ENCODE results near the gene NRAS.

The NRAS gene

DNA sequence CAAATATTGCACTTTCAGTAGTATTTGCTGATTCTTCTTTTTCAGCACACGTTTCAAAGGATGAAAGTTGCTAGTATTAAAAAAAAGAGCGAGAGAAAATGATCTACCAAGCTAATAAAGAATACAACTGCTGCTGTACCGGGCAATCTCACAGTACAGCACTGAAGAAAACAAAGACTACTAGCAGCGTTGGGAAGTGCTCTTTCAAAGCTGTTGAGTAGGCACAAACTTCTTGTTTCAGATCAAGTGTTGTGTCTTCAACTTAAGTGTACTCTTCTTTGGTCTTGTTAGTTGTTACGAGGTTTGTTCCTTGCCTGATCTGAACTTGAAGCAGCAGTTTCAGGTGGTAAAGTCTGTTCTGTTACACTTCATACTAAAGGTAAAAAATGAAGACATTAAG, 33.3 kb upstream of the NRAS start:
- Histone ChIP-seq H3K9me3 (replicated peaks; ENCODE audit: low read length) (no peaks in the 10 kb centered on the region), H3K4me1 (ENCODE audit: control insufficient read depth, insufficient read depth, low read length) (peaks cover 34% of the 10 kb centered on the region), H3K4me2 (ENCODE audit: low read length) (no peak overlapping the region), H3K9ac (ENCODE audit: low read depth, low read length) (no peak overlapping the region), H3K27me3 (ENCODE audit: control insufficient read depth, insufficient read depth, low read length) (no peaks in the 10 kb centered on the region), H3K4me3 (ENCODE audit: low read length) (no peak overlapping the region), H3K36me3 (ENCODE audit: insufficient read depth, low read length) (peaks cover 46% of the 10 kb centered on the region)

DNA sequence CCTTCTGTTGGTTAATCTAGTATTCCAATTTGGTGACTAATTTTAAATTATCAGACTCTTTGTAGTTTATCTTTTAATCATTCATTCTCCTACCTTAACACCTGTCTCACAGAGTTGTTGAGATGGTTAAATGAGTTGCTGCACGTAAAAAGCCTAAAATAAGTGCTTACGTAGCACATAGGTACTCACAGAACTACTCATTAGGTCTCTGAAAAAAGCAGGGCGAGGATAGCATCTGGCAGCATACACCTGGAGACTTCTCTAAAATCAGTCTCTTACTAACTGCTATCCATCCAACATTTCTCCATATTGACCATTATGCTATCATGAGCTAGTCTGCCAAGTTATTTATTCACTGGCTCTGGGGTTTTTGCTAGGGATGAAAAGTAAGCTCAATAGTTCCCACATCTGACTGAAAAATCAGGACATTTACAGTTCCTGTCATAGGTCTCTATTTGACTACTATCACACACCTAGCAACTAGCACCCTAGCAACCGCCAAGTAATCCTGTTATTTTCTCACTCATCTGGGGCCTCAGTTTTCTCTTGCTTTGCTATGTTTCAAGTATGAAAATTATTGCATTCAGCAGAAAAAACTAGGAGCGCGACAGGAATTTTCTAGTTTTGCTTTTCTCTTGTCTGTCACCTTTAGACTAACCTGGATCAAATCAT, 30.0 kb upstream of the NRAS start:
- Histone ChIP-seq H3K4me3 (ENCODE audit: low read length) (no peak overlapping the region), H3K9ac (ENCODE audit: low read depth, low read length) (no peak overlapping the region), H3K4me1 (ENCODE audit: control insufficient read depth, insufficient read depth, low read length) (peaks cover 15% of the 10 kb centered on the region), H3K36me3 (ENCODE audit: insufficient read depth, low read length) (peaks cover 68% of the 10 kb centered on the region), H3K27me3 (ENCODE audit: control insufficient read depth, insufficient read depth, low read length) (no peaks in the 10 kb centered on the region), H3K9me3 (replicated peaks; ENCODE audit: low read length) (no peaks in the 10 kb centered on the region), H3K4me2 (ENCODE audit: low read length) (no peak overlapping the region)

DNA sequence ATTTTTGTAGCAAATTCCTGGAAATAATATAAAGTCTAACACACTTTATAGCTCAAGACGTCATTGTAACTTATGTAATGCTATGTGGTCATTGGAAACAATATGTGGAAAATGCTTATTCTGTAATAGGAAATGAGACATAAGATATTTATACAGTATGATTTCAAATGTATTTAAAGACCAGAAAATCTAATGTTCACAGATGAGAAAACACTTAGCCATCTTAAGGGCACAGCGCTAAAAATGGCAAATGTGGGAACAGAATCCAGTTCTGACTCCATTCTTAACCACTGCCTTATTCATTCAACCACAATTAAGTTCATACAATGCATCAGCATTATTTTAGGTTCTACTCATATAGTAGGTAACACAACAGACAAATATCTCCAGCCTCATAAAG, 28.7 kb upstream of the NRAS start:
- Histone ChIP-seq H3K4me2 (ENCODE audit: low read length) (no peak overlapping the region), H3K9ac (ENCODE audit: low read depth, low read length) (no peak overlapping the region), H3K4me1 (ENCODE audit: control insufficient read depth, insufficient read depth, low read length) (peaks cover 3% of the 10 kb centered on the region), H3K9me3 (replicated peaks; ENCODE audit: low read length) (no peaks in the 10 kb centered on the region), H3K27me3 (ENCODE audit: control insufficient read depth, insufficient read depth, low read length) (no peaks in the 10 kb centered on the region), H3K36me3 (ENCODE audit: insufficient read depth, low read length) (peaks cover 79% of the 10 kb centered on the region), H3K4me3 (ENCODE audit: low read length) (no peak overlapping the region)

DNA sequence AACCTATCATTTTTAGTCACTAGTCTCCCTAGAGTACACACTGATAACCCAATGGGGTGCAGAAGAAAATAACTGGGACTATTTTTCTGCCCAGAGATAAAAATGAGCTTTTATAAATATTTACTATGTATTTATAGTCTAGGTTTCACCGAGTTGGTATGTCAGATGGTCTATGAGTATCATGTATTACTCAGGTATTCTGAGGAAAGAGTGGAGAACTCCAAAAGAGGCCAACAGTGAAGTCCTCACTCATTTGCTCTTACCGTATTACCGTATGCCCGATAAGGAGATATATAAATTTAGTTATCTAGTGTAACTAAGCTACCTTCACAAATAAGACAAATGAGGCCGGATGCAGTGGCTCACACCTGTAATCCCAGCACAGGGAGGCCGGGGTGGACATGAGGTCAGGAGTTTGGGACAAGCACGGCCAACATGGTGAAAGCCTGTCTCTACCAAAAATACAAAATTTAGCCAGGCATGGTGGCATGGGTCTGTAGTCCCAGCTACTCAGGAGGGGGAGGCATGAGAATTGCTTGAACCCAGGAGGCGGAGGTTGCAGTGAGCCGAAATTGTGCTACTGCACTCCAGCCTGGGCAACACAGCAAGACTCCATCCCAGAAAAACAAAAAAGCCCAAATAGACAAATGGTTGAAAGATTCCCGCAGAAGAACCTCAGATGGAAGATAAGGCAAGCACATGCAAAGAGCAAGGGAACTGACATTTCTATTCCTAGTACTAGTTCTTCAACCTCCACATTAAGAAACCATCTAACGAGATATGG, 25.6 kb upstream of the NRAS start:
- Histone ChIP-seq H3K4me3 (ENCODE audit: low read length) (no peak overlapping the region), H3K36me3 (ENCODE audit: insufficient read depth, low read length) (peaks cover 75% of the 10 kb centered on the region), H3K9ac (ENCODE audit: low read depth, low read length) (no peak overlapping the region), H3K27me3 (ENCODE audit: control insufficient read depth, insufficient read depth, low read length) (no peaks in the 10 kb centered on the region), H3K4me1 (ENCODE audit: control insufficient read depth, insufficient read depth, low read length) (peaks cover 3% of the 10 kb centered on the region), H3K4me2 (ENCODE audit: low read length) (no peak overlapping the region), H3K9me3 (replicated peaks; ENCODE audit: low read length) (no peaks in the 10 kb centered on the region)

DNA sequence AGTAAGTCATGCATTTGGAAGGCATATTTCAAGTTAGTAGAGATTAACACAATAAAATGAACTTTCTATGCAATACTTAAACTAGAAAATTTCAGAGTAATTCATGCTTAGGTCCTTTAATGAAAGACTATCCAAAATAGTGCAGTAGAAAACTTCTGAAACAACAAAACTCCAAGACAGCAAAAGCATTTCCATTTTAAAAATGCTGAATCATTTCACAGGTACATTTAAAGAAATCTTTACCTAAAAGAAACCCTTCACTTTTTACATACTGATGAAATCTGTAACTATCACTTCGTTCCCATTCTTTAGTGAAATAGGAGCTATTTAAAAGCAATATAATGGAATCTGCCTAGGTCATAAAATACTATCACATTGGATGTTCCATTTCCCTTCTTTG, 23.8 kb upstream of the NRAS start:
- no peak overlapping the region for H3K9ac ChIP-seq (ENCODE audit: low read depth, low read length)
- peaks cover 79% of the 10 kb centered on the region for H3K36me3 ChIP-seq (ENCODE audit: insufficient read depth, low read length)
- no peaks in the 10 kb centered on the region for H3K9me3 ChIP-seq (replicated peaks; ENCODE audit: low read length)
- no peaks in the 10 kb centered on the region for H3K27me3 ChIP-seq (ENCODE audit: control insufficient read depth, insufficient read depth, low read length)
- H3K4me1 ChIP-seq (ENCODE audit: control insufficient read depth, insufficient read depth, low read length): no peaks in the 10 kb centered on the region
- no peak overlapping the region for H3K4me3 ChIP-seq (ENCODE audit: low read length)
- H3K4me2 ChIP-seq (ENCODE audit: low read length): no peak overlapping the region

DNA sequence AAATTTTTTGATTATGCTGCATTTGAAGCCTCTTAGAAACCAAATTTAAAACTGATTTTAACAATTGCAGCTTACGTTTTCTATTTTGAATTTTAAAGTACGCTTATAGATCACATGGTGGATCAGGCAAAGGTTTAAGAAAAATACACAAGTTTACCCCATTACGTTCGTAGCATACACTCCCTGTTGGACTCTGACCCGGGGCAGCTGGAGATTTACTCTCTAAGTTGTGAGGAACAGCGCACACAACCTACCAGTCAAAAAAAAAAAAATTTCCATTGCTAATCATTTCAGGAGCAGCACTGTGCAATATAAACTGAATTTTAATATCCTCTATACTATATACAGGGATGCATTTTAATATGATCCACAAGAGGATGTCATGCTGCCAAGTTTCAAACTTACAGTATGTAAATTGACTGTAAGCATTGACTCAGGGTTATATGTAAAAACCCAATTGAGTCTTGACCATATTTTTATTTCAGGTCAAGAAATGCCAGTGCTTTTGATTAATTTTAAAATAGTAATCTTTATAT, 20.8 kb upstream of the NRAS start:
- Histone ChIP-seq H3K4me2 (ENCODE audit: low read length) (no peak overlapping the region), H3K9ac (ENCODE audit: low read depth, low read length) (no peak overlapping the region), H3K4me3 (ENCODE audit: low read length) (no peak overlapping the region), H3K9me3 (replicated peaks; ENCODE audit: low read length) (no peaks in the 10 kb centered on the region), H3K27me3 (ENCODE audit: control insufficient read depth, insufficient read depth, low read length) (no peaks in the 10 kb centered on the region), H3K4me1 (ENCODE audit: control insufficient read depth, insufficient read depth, low read length) (no peaks in the 10 kb centered on the region), H3K36me3 (ENCODE audit: insufficient read depth, low read length) (peaks cover 85% of the 10 kb centered on the region)

DNA sequence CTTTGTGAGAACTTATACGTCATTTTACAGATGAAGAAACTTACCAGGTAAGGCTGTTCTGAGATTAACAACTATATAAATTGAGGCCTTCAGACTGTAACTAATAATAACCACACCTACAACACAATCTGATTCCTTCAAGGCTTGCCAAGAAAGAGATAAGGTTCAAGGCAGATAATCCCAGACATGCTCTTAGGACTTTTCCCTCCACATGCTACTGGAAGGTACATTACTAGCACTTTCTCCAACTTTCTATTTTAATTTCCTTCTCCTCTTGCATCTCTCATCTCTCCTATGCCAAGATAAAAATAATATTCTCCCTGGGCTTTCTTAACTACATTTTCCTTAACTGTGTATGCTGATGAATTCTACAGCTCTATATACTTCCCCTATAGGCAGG, 18.9 kb upstream of the NRAS start:
- Histone ChIP-seq H3K9ac (ENCODE audit: low read depth, low read length) (no peak overlapping the region), H3K27me3 (ENCODE audit: control insufficient read depth, insufficient read depth, low read length) (no peaks in the 10 kb centered on the region), H3K4me2 (ENCODE audit: low read length) (no peak overlapping the region), H3K4me3 (ENCODE audit: low read length) (no peak overlapping the region), H3K4me1 (ENCODE audit: control insufficient read depth, insufficient read depth, low read length) (no peaks in the 10 kb centered on the region), H3K9me3 (replicated peaks; ENCODE audit: low read length) (no peaks in the 10 kb centered on the region), H3K36me3 (ENCODE audit: insufficient read depth, low read length) (peaks cover 88% of the 10 kb centered on the region)

DNA sequence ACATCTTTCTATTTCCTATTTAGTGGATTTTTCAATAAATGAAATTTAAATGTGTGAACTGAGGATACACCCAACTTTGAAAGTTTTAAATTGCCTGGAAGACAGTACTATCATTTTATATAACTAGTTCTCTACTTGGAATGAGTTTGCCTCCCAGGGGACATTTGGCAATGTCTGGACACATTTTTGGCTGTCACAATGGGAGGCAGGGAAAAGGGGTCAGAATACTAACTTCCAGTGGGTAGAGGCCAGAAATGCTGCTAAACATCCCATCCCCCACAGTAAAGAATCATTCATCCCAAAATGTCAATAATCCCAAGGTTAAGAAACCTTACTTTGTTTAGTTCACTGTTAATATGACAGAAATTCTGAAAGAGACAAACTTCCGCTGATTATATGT, 13.2 kb upstream of the NRAS start:
- H3K4me1 ChIP-seq (ENCODE audit: control insufficient read depth, insufficient read depth, low read length): no peaks in the 10 kb centered on the region
- H3K9me3 ChIP-seq (replicated peaks; ENCODE audit: low read length): no peaks in the 10 kb centered on the region
- H3K9ac ChIP-seq (ENCODE audit: low read depth, low read length): no peak overlapping the region
- no peaks in the 10 kb centered on the region for H3K27me3 ChIP-seq (ENCODE audit: control insufficient read depth, insufficient read depth, low read length)
- no peak overlapping the region for H3K4me3 ChIP-seq (ENCODE audit: low read length)
- peaks cover 92% of the 10 kb centered on the region for H3K36me3 ChIP-seq (ENCODE audit: insufficient read depth, low read length)
- no peak overlapping the region for H3K4me2 ChIP-seq (ENCODE audit: low read length)

DNA sequence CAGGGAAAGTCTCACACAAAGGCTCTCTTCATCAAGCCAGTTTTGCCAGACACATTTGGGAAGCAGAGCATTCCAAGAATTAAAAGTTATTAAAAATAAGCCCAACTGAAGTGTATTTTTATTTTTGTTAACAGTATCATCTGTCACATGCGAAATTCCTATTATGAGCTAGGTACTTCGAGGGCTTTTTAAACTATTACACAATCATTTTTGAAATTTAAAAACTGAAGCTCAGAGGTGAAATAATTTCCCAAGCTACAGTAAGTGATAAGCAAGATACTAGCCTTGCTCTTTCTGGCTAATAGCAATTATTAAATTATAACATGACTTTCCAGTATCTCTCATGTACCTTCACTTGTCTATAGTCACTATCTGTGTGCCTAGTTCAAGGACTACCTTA, 12.0 kb upstream of the NRAS start:
- H3K36me3 ChIP-seq (ENCODE audit: insufficient read depth, low read length): peaks cover 92% of the 10 kb centered on the region
- H3K9ac ChIP-seq (ENCODE audit: low read depth, low read length): no peak overlapping the region
- H3K4me3 ChIP-seq (ENCODE audit: low read length): no peak overlapping the region
- no peaks in the 10 kb centered on the region for H3K9me3 ChIP-seq (replicated peaks; ENCODE audit: low read length)
- H3K4me1 ChIP-seq (ENCODE audit: control insufficient read depth, insufficient read depth, low read length): no peaks in the 10 kb centered on the region
- H3K4me2 ChIP-seq (ENCODE audit: low read length): no peak overlapping the region
- no peaks in the 10 kb centered on the region for H3K27me3 ChIP-seq (ENCODE audit: control insufficient read depth, insufficient read depth, low read length)

DNA sequence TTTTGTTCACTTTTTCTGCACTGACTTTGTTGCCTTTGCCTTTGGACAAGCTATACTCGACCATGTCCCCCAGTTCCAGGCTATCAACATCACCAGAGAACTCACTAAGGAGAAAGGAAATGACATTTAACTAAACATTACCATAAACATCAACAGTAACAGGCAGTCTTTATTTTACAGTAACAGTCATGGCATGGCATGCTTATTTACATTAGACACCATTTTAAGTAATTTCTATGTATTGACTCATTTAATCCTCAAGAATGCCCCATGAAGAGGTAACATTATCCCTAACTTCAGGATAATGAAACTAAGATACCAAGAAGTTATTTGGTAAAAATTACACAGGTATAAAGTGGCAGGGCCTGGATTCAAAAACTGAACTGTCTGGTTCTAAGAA, 8.7 kb upstream of the NRAS start:
- Histone ChIP-seq H3K4me3 (ENCODE audit: low read length) (no peak overlapping the region), H3K9ac (ENCODE audit: low read depth, low read length) (no peak overlapping the region), H3K4me2 (ENCODE audit: low read length) (no peak overlapping the region), H3K4me1 (ENCODE audit: control insufficient read depth, insufficient read depth, low read length) (no peaks in the 10 kb centered on the region), H3K9me3 (replicated peaks; ENCODE audit: low read length) (no peaks in the 10 kb centered on the region), H3K27me3 (ENCODE audit: control insufficient read depth, insufficient read depth, low read length) (no peaks in the 10 kb centered on the region), H3K36me3 (ENCODE audit: insufficient read depth, low read length) (peaks cover 93% of the 10 kb centered on the region)

DNA sequence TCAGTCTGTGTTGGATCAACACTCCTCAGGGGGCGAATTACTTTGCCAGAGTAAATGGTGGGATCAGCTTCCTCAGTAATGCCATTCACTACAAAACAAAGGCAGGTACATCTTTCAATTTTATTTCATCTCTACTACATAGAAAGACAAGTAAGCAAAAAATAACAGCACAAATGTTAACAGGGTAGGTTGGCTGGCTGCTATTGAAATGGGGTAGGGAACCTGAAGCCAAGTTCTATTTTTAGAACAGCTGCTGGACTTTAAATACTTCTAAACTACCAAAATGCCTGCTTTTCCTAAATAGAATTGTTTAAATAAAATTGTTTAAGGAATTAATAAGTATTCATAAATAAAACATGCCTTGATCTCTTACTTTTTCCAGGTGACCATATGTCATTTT, 7.3 kb upstream of the NRAS start:
- no peaks in the 10 kb centered on the region for H3K9me3 ChIP-seq (replicated peaks; ENCODE audit: low read length)
- H3K4me1 ChIP-seq (ENCODE audit: control insufficient read depth, insufficient read depth, low read length): no peaks in the 10 kb centered on the region
- no peak overlapping the region for H3K4me2 ChIP-seq (ENCODE audit: low read length)
- H3K4me3 ChIP-seq (ENCODE audit: low read length): no peak overlapping the region
- no peaks in the 10 kb centered on the region for H3K27me3 ChIP-seq (ENCODE audit: control insufficient read depth, insufficient read depth, low read length)
- peaks cover 94% of the 10 kb centered on the region for H3K36me3 ChIP-seq (ENCODE audit: insufficient read depth, low read length)
- no peak overlapping the region for H3K9ac ChIP-seq (ENCODE audit: low read depth, low read length)

DNA sequence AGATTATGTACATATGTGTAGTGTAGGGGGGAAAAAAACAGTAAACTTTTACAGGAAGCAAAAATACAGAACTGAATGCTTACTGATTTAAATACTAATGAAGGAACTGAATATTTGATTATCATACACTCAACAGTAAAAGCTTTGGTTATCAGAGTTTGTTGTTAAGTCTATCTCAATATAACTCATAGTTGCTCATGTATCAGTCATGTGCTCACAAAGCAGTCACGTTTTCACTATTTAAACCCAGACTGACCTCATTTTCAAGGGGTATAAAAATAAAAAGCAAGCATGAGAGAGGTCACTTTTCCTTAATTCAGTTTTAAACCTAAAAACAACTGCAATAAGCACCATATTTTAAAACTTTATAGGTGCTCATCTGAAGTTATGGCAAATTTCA, 6.9 kb upstream of the NRAS start:
- Histone ChIP-seq H3K4me3 (ENCODE audit: low read length) (no peak overlapping the region), H3K9ac (ENCODE audit: low read depth, low read length) (no peak overlapping the region), H3K36me3 (ENCODE audit: insufficient read depth, low read length) (peaks cover 94% of the 10 kb centered on the region), H3K9me3 (replicated peaks; ENCODE audit: low read length) (no peaks in the 10 kb centered on the region), H3K4me1 (ENCODE audit: control insufficient read depth, insufficient read depth, low read length) (no peaks in the 10 kb centered on the region), H3K4me2 (ENCODE audit: low read length) (no peak overlapping the region), H3K27me3 (ENCODE audit: control insufficient read depth, insufficient read depth, low read length) (no peaks in the 10 kb centered on the region)

Measured in skeletal muscle satellite cell (primary cell).